Activated naive CD4-positive, alpha-beta T cell treated with Interleukin-2 at 50 U/mL for 16 hours (primary cell): ENCODE measurements around the gene EXT2.

Experiments used
- DNase-seq: peaks from one replicate; pipeline ENCODE4 v3.0.0-alpha.2; 2020

EXT2 gene

DNA sequence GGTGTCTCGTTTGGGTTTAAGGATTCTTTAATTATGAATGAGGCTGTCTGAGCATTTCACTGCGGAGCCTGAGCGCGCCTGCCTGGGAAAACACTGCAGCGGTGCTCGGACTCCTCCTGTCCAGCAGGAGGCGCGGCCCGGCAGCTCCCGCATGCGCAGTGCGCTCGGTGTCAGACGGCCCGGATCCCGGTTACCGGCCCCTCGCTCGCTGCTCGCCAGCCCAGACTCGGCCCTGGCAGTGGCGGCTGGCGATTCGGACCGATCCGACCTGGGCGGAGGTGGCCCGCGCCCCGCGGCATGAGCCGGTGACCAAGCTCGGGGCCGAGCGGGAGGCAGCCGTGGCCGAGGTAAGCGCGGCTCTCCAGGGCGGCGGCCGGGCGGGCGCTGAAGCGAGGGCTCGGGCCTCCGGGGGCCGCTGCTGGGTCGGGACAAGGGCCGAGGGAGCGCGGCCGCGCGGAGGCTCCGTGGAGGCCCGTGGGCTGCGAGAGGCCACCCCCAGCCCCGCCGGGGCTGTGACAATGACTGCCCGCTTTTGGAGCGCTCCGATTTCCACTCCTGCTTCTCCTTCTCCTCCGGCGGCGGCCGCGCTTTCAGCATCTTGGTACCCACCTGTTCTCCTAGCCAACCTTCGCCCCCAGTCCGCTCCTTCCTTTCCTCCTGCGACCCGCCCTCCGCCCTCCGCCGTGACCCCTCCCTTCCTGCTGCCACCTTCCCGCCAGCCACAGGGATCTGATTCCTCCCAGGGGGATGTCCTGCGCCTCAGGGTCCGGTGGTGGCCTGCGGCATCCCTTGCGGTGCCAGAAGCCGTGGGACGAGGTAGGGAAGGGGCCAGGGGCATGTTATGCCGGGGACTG is at the start of gene EXT2:
EXT2 (plus strand) TSS at position 173 of the 854 bp plus-strand sequence. CDS start 12,035 bp downstream, outside the sequence.
- DNase-seq, result peak; percentile 87

DNA sequence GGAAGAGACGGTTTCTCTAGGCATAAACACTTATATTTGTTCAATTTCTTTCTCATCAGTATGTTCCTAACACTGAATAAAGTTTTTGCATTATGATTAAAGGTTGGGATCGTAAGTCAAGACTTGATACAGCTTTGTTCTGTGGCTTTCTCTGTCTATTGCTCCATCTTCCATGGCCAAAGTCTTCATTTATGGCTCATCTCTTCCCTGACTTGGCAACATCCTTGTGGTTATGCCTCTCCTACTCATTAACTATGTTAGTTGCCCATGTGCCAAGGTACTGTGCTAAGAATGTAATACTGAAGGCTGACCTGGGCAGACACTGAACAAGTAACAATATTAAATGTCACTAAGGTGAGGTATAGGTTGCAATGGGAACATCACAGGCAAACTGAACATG is 49.3 kb upstream of the EXT2 start:
- no peak for DNase-seq

DNA sequence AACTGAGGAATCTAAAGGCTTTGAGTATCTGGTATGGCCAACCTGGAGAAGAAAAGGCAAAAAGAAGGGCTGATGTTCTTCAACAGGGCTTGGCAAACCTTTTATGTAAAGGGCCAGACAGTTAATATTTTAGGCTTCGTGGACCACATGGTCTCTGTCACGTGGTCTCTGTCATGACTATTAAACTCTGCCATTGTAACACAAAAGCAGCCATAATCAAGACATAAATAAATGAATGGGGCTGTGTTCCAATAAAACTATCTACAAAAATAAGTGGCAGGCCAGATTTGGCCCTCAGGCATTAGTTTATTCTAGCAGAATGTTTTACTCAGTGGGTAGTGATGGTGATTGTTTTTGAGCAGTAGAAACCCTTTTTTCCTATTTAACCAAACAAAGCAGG is 48.2 kb upstream of the EXT2 start:
- no peak for DNase-seq

DNA sequence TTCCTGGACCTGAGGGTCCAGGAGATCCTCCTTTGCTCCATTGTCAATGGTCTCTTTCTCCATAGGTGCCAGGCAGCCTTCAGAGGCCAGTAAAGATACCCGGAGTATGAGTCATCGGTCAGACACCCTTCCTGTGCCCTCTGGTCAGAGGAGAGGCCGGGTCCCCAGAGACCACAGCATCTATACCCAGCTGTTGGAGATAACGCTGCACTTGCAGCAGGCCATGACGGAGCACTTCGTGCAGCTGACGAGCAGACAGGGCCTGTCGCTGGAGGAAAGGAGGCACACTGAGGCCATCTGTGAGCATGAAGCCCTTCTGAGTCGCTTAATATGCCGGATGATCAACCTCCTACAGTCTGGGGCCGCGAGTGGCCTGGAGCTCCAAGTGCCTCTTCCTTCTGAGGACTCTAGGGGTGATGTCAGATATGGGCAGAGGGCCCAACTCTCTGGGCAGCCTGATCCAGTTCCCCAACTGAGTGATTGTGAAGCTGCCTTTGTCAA is 47.5 kb upstream of the EXT2 start, which contains the start of gene ACCSL:
ACCSL (plus strand) TSS at position 51 of the 501 bp plus-strand sequence; CDS start at position 107, 56 bp downstream.
- no peak for DNase-seq

DNA sequence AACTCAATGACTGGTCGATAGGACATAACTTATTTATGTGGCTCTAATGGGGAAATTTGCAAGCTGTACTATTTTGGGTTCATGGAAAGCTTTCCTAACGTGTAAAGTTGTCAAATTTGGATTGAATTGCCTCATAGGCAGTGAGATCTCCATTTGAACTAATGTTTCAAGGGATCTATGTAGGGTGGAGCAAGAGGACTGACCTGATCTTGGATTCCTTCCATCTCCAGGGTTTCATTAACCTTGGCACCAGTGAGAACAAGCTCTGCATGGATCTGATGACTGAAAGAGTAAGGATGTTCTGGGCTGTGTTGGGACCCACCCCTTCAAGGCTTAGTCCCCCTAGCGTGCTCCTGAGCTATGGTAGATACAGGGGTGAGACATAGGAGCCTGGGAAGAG is 45.6 kb upstream of the EXT2 start:
- no peak for DNase-seq

DNA sequence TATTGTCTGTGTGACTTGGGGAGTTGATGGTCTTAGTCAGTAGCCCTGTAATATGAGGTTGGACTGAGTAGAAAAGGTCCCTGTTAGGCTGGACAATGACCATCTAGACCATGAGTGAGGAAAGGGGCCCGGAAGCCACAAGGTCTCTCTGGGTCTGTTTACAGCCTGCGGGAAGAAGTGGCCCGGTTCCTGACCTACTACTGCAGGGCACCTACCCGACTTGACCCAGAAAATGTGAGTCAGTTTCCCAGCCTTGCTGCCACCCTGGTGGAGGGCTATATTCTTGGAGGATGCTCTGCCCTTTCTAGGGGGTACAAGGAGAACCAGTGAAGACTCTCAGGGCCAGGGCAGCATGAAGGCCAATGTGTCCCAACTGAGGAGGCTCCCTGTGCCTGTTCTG is 44.3 kb upstream of the EXT2 start:
- no peak for DNase-seq

DNA sequence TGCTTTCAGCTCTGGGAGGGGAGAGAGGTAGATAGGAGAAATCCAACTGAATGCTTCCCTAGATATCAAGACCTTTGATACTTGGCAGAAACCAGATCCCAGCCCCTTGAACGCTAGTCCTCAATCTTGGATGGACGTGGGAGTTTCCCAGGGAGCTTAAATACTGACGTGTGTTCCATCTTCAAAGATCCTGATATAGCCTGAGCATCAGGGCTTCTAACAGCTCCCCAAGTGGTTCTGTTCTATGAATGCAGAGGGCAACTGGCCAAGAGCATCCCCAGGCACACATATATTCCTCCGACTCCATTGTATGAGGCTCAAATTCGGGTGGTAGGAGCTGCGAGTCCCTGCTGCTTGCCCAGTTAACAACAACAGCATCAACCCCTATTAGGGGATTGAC is 38.1 kb upstream of the EXT2 start:
- no peak for DNase-seq

DNA sequence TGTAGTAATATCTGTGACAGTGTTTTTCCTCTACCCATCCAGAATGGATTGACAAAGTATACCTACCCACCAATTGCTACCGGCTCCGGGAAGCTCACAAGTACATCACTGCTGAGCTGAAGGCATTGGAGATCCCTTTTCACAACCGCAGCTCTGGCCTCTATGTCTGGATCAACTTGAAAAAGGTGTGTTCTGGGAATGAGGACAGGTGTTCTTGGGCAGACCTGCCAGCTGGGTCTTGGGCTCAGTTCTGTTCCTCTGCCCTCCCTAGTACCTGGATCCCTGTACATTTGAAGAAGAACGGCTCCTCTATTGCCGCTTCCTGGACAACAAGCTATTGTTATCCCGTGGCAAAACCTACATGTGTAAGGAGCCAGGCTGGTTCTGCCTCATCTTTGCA is 37.2 kb upstream of the EXT2 start:
- no peak for DNase-seq

DNA sequence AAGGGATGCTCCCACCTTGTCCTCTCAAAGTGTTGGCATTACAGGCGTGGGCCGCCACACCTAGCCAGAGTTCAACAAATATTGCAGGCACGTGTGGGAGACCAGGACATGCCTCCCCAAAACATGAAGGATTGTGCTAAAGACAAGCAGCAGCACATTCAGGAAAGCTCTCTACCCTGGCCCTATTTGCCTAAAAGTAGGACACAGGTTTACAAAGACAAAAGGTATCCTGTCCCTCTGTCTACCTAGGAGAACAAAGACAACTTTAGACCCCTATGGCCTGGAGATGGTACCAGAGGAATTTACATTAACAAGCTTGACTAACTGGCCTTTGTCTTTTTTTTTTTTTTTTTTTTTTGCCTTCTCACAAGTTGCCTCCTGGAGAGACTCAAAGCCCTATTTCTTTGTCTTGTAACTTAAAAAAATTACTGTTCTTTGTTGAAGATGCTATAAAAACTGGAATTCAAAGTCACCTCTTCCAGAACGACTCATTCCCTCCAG is 30.3 kb upstream of the EXT2 start:
- DNase-seq, result no peak

DNA sequence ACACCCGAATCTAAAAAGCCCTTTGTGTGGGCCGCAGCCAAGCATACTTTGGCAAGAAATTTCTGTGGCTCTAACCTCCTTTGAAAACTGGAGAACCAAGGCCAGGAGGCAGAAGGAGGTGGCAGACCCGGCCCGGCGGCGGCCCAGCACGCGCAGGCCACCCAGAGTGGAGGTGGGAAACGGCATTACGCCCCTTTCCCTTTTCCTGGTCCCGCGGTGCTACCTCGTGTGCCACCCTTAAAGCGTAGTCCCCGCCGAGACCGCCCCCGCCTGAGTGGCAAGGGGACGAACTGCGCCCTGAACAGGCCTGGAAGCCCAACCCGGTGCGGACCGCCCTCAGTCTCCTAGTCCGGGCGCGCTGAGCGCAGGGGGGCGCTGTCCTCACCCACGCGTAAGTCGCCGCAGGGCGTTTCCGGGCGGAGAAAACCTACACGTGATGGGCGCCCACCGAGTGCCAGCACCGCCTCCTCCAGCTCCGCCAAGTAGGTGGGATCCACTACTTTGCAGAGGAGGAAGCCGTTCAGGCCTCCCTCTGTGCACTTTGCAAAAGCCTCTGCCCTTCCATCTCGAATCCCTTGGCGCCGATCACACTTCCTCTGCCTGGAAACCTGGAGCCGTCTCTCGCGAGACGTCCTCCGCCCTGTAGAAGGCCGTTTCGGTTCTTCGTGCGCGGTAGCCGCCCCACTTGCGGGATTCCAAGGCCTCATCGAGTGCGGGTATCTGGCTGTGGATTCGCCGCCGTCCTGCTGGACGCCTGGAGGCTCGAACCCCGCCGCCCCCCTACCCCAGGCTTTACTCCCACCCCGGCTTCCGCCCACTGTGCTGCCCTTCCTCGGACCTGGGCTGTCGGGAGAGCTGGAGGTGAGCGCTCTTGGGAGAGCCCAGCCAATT is 29.4 kb upstream of the EXT2 start, which contains the start of gene ACCS:
ACCS (plus strand) TSS at position 430 of the 891 bp plus-strand sequence. CDS start 1,358 bp downstream, outside the sequence.
- peak; percentile 85 for DNase-seq

DNA sequence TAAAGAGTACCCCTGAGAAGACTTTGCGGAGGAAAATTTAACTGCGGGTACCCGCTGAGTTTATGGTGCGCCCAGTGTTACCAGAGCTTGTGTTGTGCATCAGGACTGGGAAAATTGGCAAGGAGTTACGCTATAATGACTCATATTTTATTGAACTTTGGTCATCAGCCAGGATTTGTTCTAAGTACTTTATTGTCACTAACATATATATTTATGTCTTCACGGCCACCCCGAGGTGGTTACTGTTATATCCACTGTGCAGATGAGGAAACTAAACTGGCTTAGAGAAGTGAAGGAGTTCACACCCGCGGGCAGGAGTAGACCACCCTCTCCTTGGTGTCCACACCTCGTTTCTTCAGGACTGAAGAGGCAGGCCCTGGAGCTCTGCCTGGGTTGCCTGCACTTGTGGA is 28.7 kb upstream of the EXT2 start:
- DNase-seq, result no peak

DNA sequence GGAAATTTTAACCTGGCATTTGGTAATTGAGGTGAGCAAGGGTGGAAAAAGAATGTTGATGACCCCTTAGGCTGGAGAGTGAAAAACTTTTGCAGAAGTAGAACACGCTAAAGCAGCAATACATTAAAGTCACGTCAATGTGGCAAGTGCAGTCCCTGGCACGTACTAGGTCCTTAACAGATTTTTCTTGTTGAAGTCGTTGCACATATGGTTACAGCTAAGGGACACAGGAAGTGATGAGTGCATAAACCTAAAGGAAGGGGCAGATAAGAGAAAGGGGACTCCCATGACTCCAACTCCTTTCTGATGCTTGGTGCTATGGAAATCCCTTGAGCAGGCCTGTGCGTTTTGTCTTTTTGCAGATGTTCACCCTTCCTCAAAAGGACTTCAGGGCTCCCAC is 28.2 kb upstream of the EXT2 start:
- DNase-seq, result no peak

DNA sequence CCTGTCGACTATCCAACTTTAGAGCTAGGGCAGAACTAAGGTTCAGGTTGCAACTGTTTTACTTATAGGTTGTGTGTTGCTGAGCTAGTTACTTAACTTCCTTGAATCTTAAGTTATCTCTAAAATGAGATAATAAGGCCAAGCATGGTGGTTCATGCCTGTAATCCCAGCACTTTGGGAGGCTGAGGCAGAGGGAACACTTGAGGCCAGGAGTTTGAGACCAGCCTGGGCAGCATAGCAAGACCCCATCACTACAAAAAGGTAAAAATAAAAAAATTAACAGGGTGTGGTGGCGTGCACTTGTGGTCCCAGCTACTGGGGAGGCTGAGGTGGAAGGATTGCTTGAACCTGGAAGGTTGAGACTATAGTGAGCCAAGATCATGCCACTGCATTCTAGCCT is 27.3 kb upstream of the EXT2 start:
- no peak for DNase-seq

DNA sequence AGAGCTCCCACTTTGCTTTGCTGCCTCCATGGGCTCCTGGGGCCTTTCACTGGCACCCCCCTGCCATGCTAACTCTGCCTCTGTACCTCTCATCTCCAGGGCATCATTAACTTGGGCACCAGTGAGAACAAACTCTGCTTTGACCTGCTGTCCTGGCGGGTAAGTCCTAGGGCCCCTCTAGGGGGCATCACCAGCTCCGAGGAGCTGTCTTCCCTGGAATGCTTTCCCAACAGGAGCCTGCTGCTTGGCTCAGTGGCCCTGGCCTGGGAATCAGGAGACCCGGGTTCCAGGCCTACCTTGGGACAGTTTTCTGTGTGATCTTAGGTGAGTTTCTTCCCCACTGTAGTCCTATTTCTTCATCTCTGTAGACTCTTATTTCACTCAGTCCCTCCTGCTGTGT is 24.3 kb upstream of the EXT2 start:
- no peak for DNase-seq

DNA sequence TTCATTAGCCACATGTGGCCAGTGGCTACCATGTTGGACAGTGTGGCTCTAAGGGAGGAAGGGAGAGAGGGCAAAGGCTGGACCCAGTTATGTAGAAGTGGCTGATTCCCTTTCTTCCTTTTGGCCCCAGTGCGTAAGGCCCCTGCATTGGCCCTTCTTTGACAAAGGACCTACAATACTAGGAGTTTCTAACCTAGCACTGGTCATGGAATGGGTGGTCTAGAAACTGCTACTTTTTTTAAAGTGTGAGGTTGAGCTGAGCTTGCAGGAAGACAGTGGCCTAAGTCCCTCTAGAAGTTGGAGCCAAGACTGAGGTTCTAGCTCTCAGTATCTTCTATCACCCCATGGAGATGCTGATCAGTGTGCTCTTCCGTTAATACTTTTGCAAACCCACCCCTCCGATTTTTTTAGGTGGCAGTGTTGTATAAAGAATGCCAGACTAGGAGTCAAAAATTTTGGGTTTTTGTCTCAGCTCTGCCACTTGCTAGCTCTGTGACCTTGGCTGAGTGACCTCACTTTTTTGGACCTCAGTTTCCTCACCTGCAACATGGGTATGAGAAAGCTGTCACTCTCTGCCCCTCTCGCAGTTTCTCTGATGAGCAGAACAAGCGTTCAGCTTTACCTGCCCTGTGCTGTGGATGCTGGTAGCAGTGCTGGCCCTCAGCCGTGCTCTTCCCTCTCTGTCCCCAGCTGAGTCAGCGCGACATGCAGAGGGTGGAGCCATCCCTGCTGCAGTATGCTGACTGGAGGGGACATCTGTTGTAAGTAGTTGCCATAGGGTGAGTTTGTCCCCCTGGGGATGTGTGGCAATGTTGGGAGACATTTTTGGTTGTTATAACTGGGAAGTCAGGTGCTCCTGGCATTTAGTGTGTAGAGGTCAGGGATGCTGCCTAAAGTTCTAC is 22.5 kb upstream of the EXT2 start:
- DNase-seq, result no peak

DNA sequence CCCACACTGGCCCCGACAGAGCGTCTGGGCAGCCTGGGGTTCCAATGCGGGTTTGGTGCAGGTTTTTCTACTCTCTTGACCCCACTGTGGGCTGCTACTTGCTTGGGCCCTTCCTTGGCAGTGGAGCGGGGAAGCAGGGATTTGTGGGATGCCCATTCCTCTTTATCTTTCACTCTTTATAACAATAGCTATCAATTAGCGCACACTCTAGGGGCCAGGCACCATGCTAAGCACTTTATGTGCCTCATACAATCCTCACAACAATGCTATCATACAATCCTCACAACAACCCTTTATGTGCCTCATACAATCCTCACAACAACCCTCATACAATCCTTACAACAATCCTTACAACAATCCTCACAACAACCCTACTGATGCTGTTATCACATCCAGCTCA is 16.7 kb upstream of the EXT2 start:
- DNase-seq, result no peak

DNA sequence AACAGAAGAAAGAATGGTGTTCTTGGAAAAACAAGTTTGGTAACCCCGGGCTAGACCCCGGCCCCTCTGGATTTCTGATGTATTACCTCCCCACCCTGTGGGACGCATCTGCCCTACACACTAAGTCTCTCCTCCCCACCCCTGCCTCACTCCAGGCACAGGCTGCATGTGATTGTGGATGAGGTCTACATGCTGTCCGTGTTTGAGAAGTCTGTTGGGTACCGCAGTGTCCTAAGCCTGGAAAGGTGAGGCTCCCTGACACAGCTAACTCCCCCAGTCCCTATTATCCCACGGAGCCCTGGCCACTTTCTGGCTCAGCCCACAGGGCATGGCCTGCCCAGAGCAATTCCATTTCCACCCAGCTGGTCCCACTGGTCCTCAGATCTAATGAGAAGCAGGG is 16.1 kb upstream of the EXT2 start:
- DNase-seq, result no peak

DNA sequence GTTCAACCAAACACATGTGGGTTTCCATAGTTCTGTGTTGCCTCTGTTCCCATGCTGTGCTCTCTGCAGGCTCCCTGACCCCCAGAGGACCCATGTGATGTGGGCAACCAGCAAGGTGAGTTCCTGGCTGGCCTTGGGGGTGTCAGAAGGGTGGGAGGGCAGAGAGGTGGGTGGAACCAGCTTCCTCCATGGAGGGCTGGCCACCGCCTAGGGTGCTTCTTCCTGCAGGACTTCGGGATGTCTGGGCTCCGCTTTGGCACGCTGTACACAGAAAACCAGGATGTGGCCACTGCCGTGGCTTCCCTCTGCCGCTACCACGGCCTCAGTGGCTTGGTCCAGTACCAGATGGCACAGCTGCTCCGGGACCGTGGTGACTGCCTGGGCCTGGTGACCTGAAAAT is 14.5 kb upstream of the EXT2 start:
- DNase-seq, result no peak

DNA sequence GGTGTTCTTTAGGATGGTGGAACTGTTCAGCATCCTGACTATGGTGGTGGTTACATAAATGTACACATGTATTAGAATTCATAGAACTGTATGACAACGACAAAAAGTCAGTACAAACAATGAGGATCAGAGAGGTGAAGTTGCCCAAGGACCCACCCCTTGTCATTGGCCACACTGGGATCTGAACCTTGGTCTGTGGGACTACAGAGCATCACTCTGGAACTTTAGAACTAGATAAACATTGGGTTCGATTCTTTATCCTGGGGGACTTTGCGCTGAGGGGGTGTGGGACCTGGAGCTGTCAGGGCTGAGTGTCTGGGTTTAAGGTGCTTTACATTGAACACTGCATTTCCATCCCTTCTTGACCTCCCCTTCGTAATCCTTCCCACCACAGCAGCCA is 12.8 kb upstream of the EXT2 start:
- DNase-seq, result no peak

DNA sequence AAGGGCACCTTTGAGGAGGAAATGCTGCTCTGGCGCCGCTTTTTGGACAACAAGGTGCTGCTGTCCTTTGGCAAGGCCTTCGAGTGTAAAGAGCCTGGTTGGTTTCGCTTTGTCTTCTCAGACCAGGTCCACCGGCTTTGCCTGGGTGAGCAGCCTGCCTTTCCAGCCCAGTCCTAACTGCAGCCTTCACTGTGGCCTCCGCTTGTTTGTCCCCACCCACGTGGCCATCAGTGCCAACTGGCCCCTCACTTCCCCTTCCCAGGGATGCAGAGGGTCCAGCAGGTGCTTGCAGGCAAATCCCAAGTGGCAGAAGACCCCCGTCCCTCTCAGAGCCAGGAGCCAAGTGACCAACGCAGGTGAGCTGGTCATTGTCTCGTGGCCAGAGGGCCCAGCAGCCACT is 12.0 kb upstream of the EXT2 start:
- DNase-seq, result no peak

DNA sequence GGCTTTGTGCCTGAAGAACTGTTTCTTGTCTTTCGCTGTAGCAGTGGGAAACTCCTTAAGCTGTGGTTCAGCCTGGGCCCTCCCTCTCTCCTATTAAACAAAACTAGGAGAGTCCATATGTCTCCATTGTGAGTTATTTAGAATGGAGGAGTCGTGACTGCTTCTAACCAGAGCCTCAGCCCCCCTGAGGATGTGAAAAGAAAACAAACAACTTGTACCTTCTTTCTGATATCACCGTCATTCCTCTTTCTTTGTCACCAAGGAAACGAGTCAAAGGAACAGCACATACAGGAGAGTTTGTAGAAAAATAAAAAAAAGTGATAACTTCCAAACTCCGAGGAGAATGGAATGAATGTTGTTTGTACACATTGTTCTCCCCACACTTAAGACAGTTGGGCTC is 11.6 kb upstream of the EXT2 start:
- DNase-seq, result no peak

DNA sequence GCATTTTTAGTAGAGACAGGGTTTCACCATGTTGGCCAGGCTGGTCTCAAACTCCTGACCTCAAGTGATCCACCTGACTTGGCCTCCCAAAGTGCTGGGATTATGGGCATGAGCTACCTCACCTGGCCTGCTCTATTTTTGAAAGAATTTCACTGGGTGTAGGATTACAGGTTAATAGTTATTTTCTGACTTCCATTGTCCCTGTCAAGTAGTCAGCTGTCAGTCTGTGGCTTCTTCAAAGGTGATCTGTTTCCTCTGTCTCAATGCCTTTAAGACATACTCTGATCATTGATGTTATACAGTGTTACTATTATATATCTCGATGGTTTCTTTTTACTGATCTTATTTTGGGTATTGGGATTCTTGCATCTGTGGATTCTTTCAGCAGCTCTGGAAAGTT is 10.1 kb upstream of the EXT2 start:
- no peak for DNase-seq
